ENCODE results near the gene VPS16. TPM values are rescaled to one million over a fixed set of nuclear protein-coding genes. Genes with fewer than 3 reads are reported as not detected.

Gene VPS16
- total RNA-seq, 4 donors from 2014 or later: 35.7 to 37.4 (median 36.1) TPM

GRCh38 chr20:2907519-2907918, 67.0 kb downstream of the VPS16 start:
- Histone ChIP-seq H3K4me3 (no peak overlapping the region), H3K27me3 (no peaks in the 10 kb centered on the region), H3K9me3 (no peaks in the 10 kb centered on the region), H3K27ac (no peak overlapping the region), H3K4me1 (no peaks in the 10 kb centered on the region), H3K36me3 (peaks cover 2% of the 10 kb centered on the region)
- TF ChIP-seq EP300 (IDR thresholded peaks at IDR 0.05) (no peak), POLR2A (IDR thresholded peaks at IDR 0.05) (no peak), CTCF (IDR thresholded peaks at IDR 0.05) (no peak), POLR2AphosphoS5 (IDR thresholded peaks at IDR 0.05) (no peak)
- 80% methylated on average over 3 of the region's 3 CpGs for WGBS
- no peak for DNase-seq (ENCODE audit: low spot score in 2 of 2)

- Histone ChIP-seq H3K36me3 (peaks cover 2% of the 10 kb centered on the region), H3K4me1 (no peaks in the 10 kb centered on the region), H3K4me3 (no peak overlapping the region), H3K27me3 (no peaks in the 10 kb centered on the region), H3K9me3 (no peaks in the 10 kb centered on the region), H3K27ac (no peak overlapping the region)
- no peak for DNase-seq (ENCODE audit: low spot score in 2 of 2)
- no peak for TF ChIP-seq CTCF (IDR thresholded peaks at IDR 0.05)
- TF ChIP-seq POLR2A (IDR thresholded peaks at IDR 0.05): no peak
- no peak for TF ChIP-seq EP300 (IDR thresholded peaks at IDR 0.05)
- no peak for TF ChIP-seq POLR2AphosphoS5 (IDR thresholded peaks at IDR 0.05)
- WGBS: 100% methylated on average over 2 of the region's 2 CpGs
Observed at GRCh38 chr20:2909953-2910352, 69.4 kb downstream of the VPS16 start.

- Histone ChIP-seq H3K4me1 (no peaks in the 10 kb centered on the region), H3K27me3 (no peaks in the 10 kb centered on the region), H3K9me3 (no peaks in the 10 kb centered on the region), H3K36me3 (peaks cover 2% of the 10 kb centered on the region), H3K27ac (no peak overlapping the region), H3K4me3 (no peak overlapping the region)
- no peak for DNase-seq (ENCODE audit: low spot score in 2 of 2)
- TF ChIP-seq POLR2A (IDR thresholded peaks at IDR 0.05) (no peak), EP300 (IDR thresholded peaks at IDR 0.05) (no peak), CTCF (IDR thresholded peaks at IDR 0.05) (no peak), POLR2AphosphoS5 (IDR thresholded peaks at IDR 0.05) (no peak)
Observed at GRCh38 chr20:2911200-2911599, 70.7 kb downstream of the VPS16 start.

- H3K9me3 ChIP-seq: no peaks in the 10 kb centered on the region
- H3K27me3 ChIP-seq: no peaks in the 10 kb centered on the region
- no peak for TF ChIP-seq CTCF (IDR thresholded peaks at IDR 0.05)
- no peak for TF ChIP-seq POLR2A (IDR thresholded peaks at IDR 0.05)
- TF ChIP-seq EP300 (IDR thresholded peaks at IDR 0.05): no peak
- no peak overlapping the region for H3K27ac ChIP-seq
- peaks cover 2% of the 10 kb centered on the region for H3K36me3 ChIP-seq
- H3K4me1 ChIP-seq: no peaks in the 10 kb centered on the region
- no peak for DNase-seq (ENCODE audit: low spot score in 2 of 2)
- H3K4me3 ChIP-seq: no peak overlapping the region
Observed at GRCh38 chr20:2914160-2914559, 73.6 kb downstream of the VPS16 start.

Other genes with a start within 250 kb of the VPS16 start
- 100 to 1,000 TPM in 3 of 4 donors, 10 to 100 TPM in 1; 81.2 to 140 (median 109) TPM for gene NOP56, start 188.1 kb upstream of the VPS16 start, total RNA-seq
- gene IDH3B, start 176.5 kb upstream of the VPS16 start, total RNA-seq: 100 to 1,000 TPM; 119 to 135 (median 121) TPM
- 10 to 100 TPM in 1 of 4 donors, 1 to 10 TPM in 3; 5.9 to 12.6 (median 6.3) TPM for gene EBF4, start 148.0 kb upstream of the VPS16 start, total RNA-seq
- gene CPXM1, start 40.1 kb upstream of the VPS16 start, total RNA-seq: 1 to 10 TPM; 1.5 to 5.1 (median 3.2) TPM
- not detected for gene C20orf141, start 25.8 kb upstream of the VPS16 start, total RNA-seq
- gene TMEM239, start 24.4 kb upstream of the VPS16 start, total RNA-seq: 1 to 10 TPM in 1 of 4 donors, not detected in 3; 2.8 TPM
- gene PCED1A, start 90 bp upstream of the VPS16 start, total RNA-seq: 10 to 100 TPM in 3 of 4 donors, 1 to 10 TPM in 1; 8.0 to 31.1 (median 19.4) TPM
- gene PTPRA, start 32.7 kb downstream of the VPS16 start, total RNA-seq: 10 to 100 TPM; 47.7 to 83.0 (median 73.4) TPM
- gene GNRH2, start 202.9 kb downstream of the VPS16 start, total RNA-seq: under 1 TPM in 2 of 4 donors, not detected in 2; 0.83 TPM
- 10 to 100 TPM; 38.5 to 59.4 (median 53.7) TPM for gene MRPS26, start 205.3 kb downstream of the VPS16 start, total RNA-seq
- gene OXT, start 230.9 kb downstream of the VPS16 start, total RNA-seq: 1 to 10 TPM in 1 of 4 donors, not detected in 3; 2.0 TPM
- not detected for gene AVP, start 244.0 kb downstream of the VPS16 start, total RNA-seq

Data from suprapubic skin (tissue), 4 donors.